Natural killer cell (primary cell): Measurements from ENCODE around the gene SLC25A13. TPM values are rescaled to one million over a fixed set of nuclear protein-coding genes. Genes with fewer than 3 reads are reported as not detected.

Experiments
- ATAC-seq, 3 donors: fragments of 150-1000 bp in 2 of 3; fragments of 200-7000 bp in 1 of 3; cut with Tn5 transposase; 1 replicate in 1 of 3; 2 replicates in 2 of 3; pipeline ENCODE4 v1.10.0; 2021; ENCODE audit warnings: mild to moderate bottlenecking in 2 of 3, moderate library complexity in 2 of 3
- DNase-seq, 2 donors: peaks; one replicate each; pipeline versions ENCODE4 v3.0.0 to v3.0.0-alpha.2; 2013 to 2021; ENCODE audit warnings: mixed read lengths in 1 of 2
- H3K27ac ChIP-seq: one replicate; pipeline ENCODE4 v1.5.1; 2013; ENCODE audit warnings: mild to moderate bottlenecking, low read length
- H3K27me3 ChIP-seq: one replicate; pipeline ENCODE4 v1.6.1; 2013; ENCODE audit warnings: low read length; ENCODE audit not compliant: control insufficient read depth, insufficient read depth
- H3K36me3 ChIP-seq: one replicate; pipeline ENCODE4 v1.6.1; 2013; ENCODE audit warnings: low read length; ENCODE audit not compliant: control insufficient read depth, insufficient read depth
- H3K4me1 ChIP-seq: one replicate; pipeline ENCODE4 v1.6.1; 2013; ENCODE audit warnings: low read length; ENCODE audit not compliant: control insufficient read depth, insufficient read depth
- H3K4me3 ChIP-seq: one replicate; pipeline ENCODE4 v1.5.1; 2013; ENCODE audit warnings: low read length
- H3K9me3 ChIP-seq: one replicate; pipeline ENCODE4 v1.6.1; 2013; ENCODE audit warnings: low read length; ENCODE audit not compliant: control insufficient read depth, insufficient read depth
- H3K27ac Mint-ChIP-seq, 2 donors: one replicate each; pipeline ENCODE4 v1.8.0; 2022; ENCODE audit warnings: mild to moderate bottlenecking in 2 of 2, mixed read lengths in 2 of 2, moderate library complexity in 1 of 2
- H3K27me3 Mint-ChIP-seq, 2 donors: one replicate each; pipeline ENCODE4 v1.8.0; 2022; ENCODE audit warnings: low read depth in 2 of 2, mixed read lengths in 2 of 2
- H3K36me3 Mint-ChIP-seq: one replicate; pipeline ENCODE4 v1.8.0; 2022; ENCODE audit warnings: mixed read lengths
- H3K4me1 Mint-ChIP-seq, 2 donors: one replicate each; pipeline ENCODE4 v1.8.0; 2022; ENCODE audit warnings: mixed read lengths in 2 of 2
- H3K4me3 Mint-ChIP-seq: one replicate; pipeline ENCODE4 v1.8.0; 2022; ENCODE audit warnings: mild to moderate bottlenecking, moderate library complexity, mixed read lengths
- H3K9me3 Mint-ChIP-seq, 2 donors: one replicate each; pipeline ENCODE4 v1.8.0; 2022; ENCODE audit warnings: mixed read lengths in 2 of 2
- CTCF ChIP-seq: fragments of 200-600 bp; IDR thresholded peaks from one replicate; pipeline ENCODE4 v1.8.0; 2022; ENCODE audit warnings: antibody characterized with exemption
- WGBS: methylation state at CpG from one replicate; pipeline ENCODE4 v1.1.7; 2013; ENCODE audit warnings: missing lambda C conversion rate; ENCODE audit not compliant: insufficient coverage; 5-methylcytosine and 5-hydroxymethylcytosine counted together
- intact Hi-C: fragments of 100-400 bp; cut with micrococcal nuclease; formaldehyde crosslinking; loops from one replicate; pipeline ENCODE4 v1.14.2; 2022
- total RNA-seq, 4 donors: library from RNA; stranded (reverse); fragments of 120-200 nt in 1 of 4; gene quantifications; one replicate each; pipeline versions ENCODE4 v1.2.3 to v1.2.4, GENCODE V29; 2013 to 2022

The SLC25A13 gene
- total RNA-seq, 3 donors from 2014 or later (not counting 1 experiment from before 2014, with no cell fraction given), result 16.9 to 20.8 (median 20.5) TPM

DNA sequence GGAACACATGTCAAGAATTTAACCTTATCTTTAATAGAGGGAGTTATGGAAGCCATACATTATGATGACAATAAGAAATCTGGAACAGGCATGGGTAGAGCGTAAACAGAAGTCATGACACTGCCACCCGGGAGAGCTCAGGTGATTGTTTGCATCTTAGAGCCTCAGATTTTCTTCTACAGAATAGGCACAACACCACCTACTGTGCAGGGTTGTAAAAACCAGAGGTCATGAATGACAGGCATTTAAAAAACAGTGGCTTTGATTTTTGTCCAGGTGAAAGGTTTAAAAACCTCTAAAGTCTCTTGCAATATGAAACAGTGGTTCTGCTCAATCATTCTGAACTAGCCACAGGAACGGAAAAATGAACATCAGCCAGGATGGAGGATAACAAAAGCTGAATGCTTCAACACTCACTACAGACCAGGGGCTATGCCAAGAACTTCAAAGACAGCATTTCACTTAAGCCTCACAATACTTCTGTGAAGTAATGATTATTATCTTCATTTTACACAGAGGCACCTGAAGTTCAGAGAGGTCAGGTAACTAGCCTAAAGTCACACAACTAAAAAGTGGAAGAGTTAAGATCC lies 123.8 kb downstream of the SLC25A13 start:
- H3K9me3 ChIP-seq, result no peaks in the 10 kb centered on the region
- no peaks in the 10 kb centered on the region for H3K4me1 ChIP-seq
- Mint-ChIP-seq H3K27me3 (no peaks in the 10 kb centered on the region), H3K27ac (no peak overlapping the region), H3K4me3 (no peak overlapping the region), H3K4me1 (peaks cover 0 to 4% of the 10 kb centered on the region in 2 donors), H3K36me3 (no peaks in the 10 kb centered on the region), H3K9me3 (no peaks in the 10 kb centered on the region)
- H3K27me3 ChIP-seq, result no peaks in the 10 kb centered on the region
- TF ChIP-seq CTCF, result no peak
- H3K27ac ChIP-seq, result no peak overlapping the region
- 95% methylated on average over 3 of the region's 3 CpGs for WGBS
- ATAC-seq (no peak), DNase-seq (no peak)
- H3K36me3 ChIP-seq, result no peaks in the 10 kb centered on the region
- intact Hi-C loops, result no loop called here
- H3K4me3 ChIP-seq, result no peak overlapping the region

DNA sequence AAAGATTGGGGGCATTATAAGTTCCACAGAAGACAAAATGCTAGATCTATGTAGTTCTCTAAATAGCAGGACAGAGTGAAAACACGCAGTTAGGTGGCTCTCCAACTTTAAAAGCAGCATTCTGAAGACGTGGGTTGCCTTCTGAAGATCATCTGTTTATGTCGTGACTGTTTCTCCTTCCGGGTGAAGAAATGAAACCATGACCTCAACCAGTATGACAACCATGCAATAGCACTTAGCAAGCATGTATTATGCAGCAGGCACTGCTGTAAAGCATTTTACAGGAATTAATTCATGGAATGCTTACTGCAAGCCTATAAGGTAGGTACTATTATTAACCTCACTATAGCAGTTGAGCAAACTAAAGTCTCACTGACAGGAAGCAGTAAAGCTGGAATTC lies 125.2 kb downstream of the SLC25A13 start:
- H3K4me3 ChIP-seq, result no peak overlapping the region
- H3K4me1 Mint-ChIP-seq, result peaks cover 0 to 4% of the 10 kb centered on the region in 2 donors
- no peak for DNase-seq
- no peaks in the 10 kb centered on the region for H3K9me3 Mint-ChIP-seq
- H3K4me1 ChIP-seq, result no peaks in the 10 kb centered on the region
- no peak for ATAC-seq
- WGBS, result 94% methylated on average over 4 of the region's 4 CpGs
- H3K4me3 Mint-ChIP-seq, result no peak overlapping the region
- TF ChIP-seq CTCF, result no peak
- no peaks in the 10 kb centered on the region for H3K27me3 ChIP-seq
- H3K27ac ChIP-seq, result no peak overlapping the region
- intact Hi-C loops, result no loop called here
- no peaks in the 10 kb centered on the region for H3K27me3 Mint-ChIP-seq
- peaks cover 7% of the 10 kb centered on the region for H3K36me3 Mint-ChIP-seq
- H3K9me3 ChIP-seq, result no peaks in the 10 kb centered on the region
- no peak overlapping the region for H3K27ac Mint-ChIP-seq
- H3K36me3 ChIP-seq, result peaks cover 10% of the 10 kb centered on the region

DNA sequence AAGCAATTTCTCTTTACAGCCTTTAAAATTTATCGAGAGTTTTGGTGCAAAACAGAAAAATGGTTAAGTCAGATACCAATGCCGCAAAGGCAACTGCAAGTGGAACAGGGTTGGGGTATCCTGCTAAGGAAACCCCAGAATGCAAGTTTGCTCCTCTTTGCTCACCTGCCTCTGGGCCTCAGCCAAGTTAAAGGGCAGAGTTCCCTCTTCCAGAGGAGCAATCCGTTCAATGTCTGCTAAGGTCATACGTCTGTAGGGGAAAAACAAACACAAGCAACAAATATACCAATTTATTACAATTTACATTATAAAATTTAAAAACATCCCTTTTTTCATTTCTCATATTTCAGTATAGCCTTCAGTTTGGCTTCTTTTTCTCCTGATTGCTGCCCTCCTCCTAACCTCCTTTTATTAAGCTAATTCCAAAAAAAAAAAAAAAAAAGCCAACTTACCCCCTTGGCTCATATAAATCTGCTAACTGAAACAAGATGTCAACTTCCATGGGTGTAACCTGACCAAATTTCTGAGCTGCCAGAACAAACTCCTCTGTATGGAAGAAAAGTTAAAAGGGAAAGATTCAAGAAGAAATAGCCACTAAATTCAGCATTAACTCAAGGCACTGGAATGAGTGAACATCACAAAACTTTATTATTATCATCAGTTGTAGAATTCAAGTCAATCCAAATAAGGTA lies 132.6 kb downstream of the SLC25A13 start:
- H3K36me3 Mint-ChIP-seq, result peaks cover 16% of the 10 kb centered on the region

More for the DNA sequence above, 132.6 kb downstream of the SLC25A13 start:
- Histone ChIP-seq H3K4me3 (no peak overlapping the region), H3K4me1 (no peaks in the 10 kb centered on the region), H3K27me3 (no peaks in the 10 kb centered on the region), H3K27ac (no peak overlapping the region), H3K36me3 (peaks cover 21% of the 10 kb centered on the region), H3K9me3 (no peaks in the 10 kb centered on the region)
- no peak for TF ChIP-seq CTCF
- intact Hi-C loops, result no loop called here
- Mint-ChIP-seq H3K27ac (no peak overlapping the region), H3K9me3 (no peaks in the 10 kb centered on the region), H3K27me3 (no peaks in the 10 kb centered on the region), H3K4me3 (no peak overlapping the region), H3K4me1 (no peaks in the 10 kb centered on the region)
- no peak for ATAC-seq
- WGBS, result 96% methylated on average over 3 of the region's 4 CpGs
- DNase-seq, result no peak
